HFF-Myc (cell line): ENCODE measurements around the gene RASD1.
"Not testable (repeated sequence)": the region's sequence is repeated elsewhere in the genome, so short reads cannot be mapped to it uniquely, and the experiment has no call there.

ENCODE experiments used
- DNase-seq: peaks from one replicate; pipeline ENCODE4 v3.0.0-alpha.2; 2011; ENCODE audit warnings: low read depth; ENCODE audit errors: extremely low read depth
- H3K4me3 ChIP-seq: replicated peaks from 2 replicates; pipeline ENCODE4 v1.5.1; 2011; ENCODE audit warnings: low read depth, mild to moderate bottlenecking, control low read depth, low read length
- TF ChIP-seq, protein P1 (sequence below): IDR thresholded peaks from 2 replicates; pipeline ENCODE4 v1.5.1; 2012; ENCODE audit warnings: mild to moderate bottlenecking, low read depth, low read length, control low read depth; ENCODE audit errors: missing control alignments

Gene RASD1

GRCh38 chr17:17469358-17469757 lies 26.8 kb downstream of the RASD1 start:
- TF ChIP-seq, protein P1, sequence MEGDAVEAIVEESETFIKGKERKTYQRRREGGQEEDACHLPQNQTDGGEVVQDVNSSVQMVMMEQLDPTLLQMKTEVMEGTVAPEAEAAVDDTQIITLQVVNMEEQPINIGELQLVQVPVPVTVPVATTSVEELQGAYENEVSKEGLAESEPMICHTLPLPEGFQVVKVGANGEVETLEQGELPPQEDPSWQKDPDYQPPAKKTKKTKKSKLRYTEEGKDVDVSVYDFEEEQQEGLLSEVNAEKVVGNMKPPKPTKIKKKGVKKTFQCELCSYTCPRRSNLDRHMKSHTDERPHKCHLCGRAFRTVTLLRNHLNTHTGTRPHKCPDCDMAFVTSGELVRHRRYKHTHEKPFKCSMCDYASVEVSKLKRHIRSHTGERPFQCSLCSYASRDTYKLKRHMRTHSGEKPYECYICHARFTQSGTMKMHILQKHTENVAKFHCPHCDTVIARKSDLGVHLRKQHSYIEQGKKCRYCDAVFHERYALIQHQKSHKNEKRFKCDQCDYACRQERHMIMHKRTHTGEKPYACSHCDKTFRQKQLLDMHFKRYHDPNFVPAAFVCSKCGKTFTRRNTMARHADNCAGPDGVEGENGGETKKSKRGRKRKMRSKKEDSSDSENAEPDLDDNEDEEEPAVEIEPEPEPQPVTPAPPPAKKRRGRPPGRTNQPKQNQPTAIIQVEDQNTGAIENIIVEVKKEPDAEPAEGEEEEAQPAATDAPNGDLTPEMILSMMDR = no peak
- no peak overlapping the region for H3K4me3 ChIP-seq
- no peak for DNase-seq

- H3K4me3 ChIP-seq = no peak overlapping the region
- no peak for DNase-seq
- TF ChIP-seq, protein P1 = no peak
Observed at GRCh38 chr17:17468217-17469010, 27.8 kb downstream of the RASD1 start.

DNA sequence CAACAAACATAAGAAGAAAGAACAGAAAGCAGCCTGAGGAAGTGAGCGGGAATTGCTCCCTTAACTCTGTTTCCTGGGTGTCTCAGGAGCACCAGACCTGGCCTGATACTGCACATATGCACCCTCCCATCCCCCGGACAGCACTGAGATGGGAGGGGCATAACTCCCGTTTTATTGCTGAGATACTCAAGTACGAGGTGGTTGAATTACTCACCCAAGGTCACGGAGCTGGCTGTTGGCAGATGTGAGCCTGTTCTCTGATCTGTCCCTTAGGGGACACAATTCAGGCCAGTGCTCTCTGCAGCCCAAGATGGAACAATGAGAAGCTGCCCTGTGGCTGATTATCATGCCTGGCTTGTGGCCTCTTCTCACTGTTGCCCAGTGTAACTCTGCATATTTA lies 28.5 kb downstream of the RASD1 start:
- TF ChIP-seq, protein P1 = no peak
- no peak overlapping the region for H3K4me3 ChIP-seq
- DNase-seq = no peak

- no peak for DNase-seq
- TF ChIP-seq, protein P1 = no peak
- H3K4me3 ChIP-seq = no peak overlapping the region
Observed at GRCh38 chr17:17467016-17467415, 29.2 kb downstream of the RASD1 start.

DNA sequence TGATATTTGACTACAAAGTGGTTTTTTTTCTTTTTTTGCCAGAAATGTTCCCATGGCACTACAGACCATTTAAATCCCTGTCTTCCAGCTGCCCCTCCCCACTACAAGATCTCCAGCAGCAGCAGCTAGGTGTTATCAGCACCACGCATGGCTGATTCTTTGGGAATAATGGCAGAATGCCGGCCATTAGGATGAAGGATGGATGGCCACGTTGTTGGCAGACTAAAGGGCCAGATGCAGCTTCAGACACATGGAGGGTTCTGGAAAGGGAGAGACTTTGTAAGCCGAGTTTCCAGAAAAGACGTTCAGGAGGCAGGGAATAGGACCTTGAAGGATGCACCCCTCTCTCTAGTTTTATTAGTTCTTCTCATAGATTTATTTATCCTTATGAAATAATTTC lies 29.7 kb downstream of the RASD1 start:
- no peak for DNase-seq
- H3K4me3 ChIP-seq = no peak overlapping the region
- TF ChIP-seq, protein P1 = no peak

DNA sequence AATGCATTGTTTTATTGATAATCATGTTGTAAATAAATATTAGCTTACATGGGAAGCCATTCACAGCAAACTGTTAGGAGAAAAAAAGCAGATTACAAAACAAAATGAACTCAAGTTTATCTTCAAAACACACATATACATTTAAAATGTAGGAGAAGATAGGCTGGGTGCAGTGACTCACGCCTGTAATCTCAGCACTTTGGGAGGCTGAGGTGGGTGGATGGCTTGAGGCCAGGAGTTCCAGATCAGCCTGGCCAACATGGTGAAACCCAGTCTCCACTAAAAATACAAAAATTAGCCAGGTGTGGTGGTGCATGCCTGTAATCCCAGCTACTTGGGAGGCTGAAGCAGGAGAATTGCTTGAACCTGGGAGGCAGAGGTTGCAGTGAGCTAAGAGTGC lies 30.3 kb downstream of the RASD1 start:
- H3K4me3 ChIP-seq, DNase-seq: not testable (repeated sequence)

DNA sequence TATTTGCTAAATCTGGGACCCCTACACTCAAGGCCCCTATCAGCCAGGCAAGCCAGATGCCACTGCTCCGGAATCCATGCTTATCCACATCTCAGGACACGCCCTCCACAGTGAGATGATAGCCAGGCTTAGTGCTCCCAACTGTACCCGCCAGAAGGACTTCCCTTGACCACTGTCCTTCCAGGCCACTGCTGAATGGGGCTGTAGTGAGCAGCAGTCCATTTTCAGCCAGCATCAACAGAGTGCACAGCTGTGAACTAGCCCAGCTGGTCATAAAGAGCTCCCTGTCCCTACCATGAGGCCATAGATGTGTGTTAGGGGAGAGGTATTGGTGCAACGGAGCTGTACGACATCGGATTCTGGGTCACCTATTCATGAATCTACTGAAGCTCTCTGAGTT lies 32.4 kb downstream of the RASD1 start:
- no peak for DNase-seq
- no peak overlapping the region for H3K4me3 ChIP-seq
- TF ChIP-seq, protein P1 = no peak
